Spleen (tissue), 7 donors: Measurements from ENCODE around the gene BTRC.

Experiments
- POLR2AphosphoS5 ChIP-seq, 3 donors: sonication (generic); formaldehyde crosslinking; IDR thresholded peaks; one replicate each; pipeline ENCODE4 v1.5.1; 2017; ENCODE audit warnings: antibody characterized with exemption in 3 of 3
- TF ChIP-seq, protein P1 (sequence below), 11 experiments: fragments of 200-600 bp in 7 of 11; fragments of 450-650 bp in 4 of 11; sonication (generic) in 4 of 11; IDR thresholded peaks in 8 of 11; conservative IDR thresholded peaks in 3 of 11; 1 replicate in 7 of 11; 2 replicates in 4 of 11; pipeline versions ENCODE4 v1.4.0 to v1.8.0; 2016 to 2021; ENCODE audit warnings: antibody characterized with exemption in 11 of 11, inconsistent platforms in 4 of 11, mild to moderate bottlenecking in 1 of 11
- donor health status: DM: no; HTN: no; CAD: no; lungs with moderate emphysema.
- donor health status: DM: no; HTN: no; CAD: no.
- donor health status: DM: no; HTN: no; CAD: no.

DNA sequence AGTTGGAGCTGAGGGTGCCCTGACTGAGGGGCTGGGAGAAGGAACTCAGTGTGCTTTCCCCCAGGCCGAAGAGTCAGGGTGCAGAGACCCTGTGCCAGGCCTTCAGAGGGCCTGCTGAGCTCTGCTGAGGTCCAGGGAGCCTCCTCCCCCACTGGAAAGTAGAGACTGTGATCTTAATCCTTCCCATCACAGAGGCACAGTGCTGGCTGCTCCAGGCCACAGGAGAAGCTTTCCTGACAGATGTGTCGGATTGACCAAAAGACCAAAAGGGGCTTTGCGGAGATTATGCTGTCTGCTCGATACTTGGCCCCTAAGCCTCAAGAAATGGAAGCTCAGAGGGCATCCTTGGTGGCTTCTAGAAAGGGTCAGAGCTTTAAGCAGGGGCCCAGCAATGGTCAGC lies 32.9 kb upstream of the BTRC start:
- TF ChIP-seq, protein P1, sequence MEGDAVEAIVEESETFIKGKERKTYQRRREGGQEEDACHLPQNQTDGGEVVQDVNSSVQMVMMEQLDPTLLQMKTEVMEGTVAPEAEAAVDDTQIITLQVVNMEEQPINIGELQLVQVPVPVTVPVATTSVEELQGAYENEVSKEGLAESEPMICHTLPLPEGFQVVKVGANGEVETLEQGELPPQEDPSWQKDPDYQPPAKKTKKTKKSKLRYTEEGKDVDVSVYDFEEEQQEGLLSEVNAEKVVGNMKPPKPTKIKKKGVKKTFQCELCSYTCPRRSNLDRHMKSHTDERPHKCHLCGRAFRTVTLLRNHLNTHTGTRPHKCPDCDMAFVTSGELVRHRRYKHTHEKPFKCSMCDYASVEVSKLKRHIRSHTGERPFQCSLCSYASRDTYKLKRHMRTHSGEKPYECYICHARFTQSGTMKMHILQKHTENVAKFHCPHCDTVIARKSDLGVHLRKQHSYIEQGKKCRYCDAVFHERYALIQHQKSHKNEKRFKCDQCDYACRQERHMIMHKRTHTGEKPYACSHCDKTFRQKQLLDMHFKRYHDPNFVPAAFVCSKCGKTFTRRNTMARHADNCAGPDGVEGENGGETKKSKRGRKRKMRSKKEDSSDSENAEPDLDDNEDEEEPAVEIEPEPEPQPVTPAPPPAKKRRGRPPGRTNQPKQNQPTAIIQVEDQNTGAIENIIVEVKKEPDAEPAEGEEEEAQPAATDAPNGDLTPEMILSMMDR (IDR thresholded peaks at IDR 0.05 in 8 of 11, conservative IDR thresholded peaks at IDR 0.05 in 3 of 11) = no peak
- no peak for TF ChIP-seq POLR2AphosphoS5 (IDR thresholded peaks at IDR 0.05)
